ENCODE results near the gene HNRNPH3. TPM values are rescaled to one million over a fixed set of nuclear protein-coding genes. Genes with fewer than 3 reads are reported as not detected.

The HNRNPH3 gene
- total RNA-seq, 1 donor from 2014 or later, result 66.5 TPM

GRCh38 chr10:68296843-68297663 is 34.8 kb upstream of the HNRNPH3 start:
- DNase-seq (ENCODE audit: low spot score), result no peak
- no peak for TF ChIP-seq CTCF (IDR thresholded peaks at IDR 0.05)
- no peaks in the 10 kb centered on the region for H3K36me3 Mint-ChIP-seq (ENCODE audit: low read depth)
- no peak overlapping the region for H3K4me3 Mint-ChIP-seq (ENCODE audit: unreplicated experiment)
- no peaks in the 10 kb centered on the region for H3K27me3 Mint-ChIP-seq (ENCODE audit: low read depth)
- H3K9me3 Mint-ChIP-seq (ENCODE audit: low read depth), result no peaks in the 10 kb centered on the region
- peaks cover 5% of the 10 kb centered on the region for H3K4me1 Mint-ChIP-seq (ENCODE audit: low read depth)
- H3K27ac Mint-ChIP-seq (ENCODE audit: unreplicated experiment), result no peak overlapping the region

- DNase-seq (ENCODE audit: low spot score), result no peak
- Mint-ChIP-seq H3K4me3 (ENCODE audit: unreplicated experiment) (no peak overlapping the region), H3K36me3 (ENCODE audit: low read depth) (no peaks in the 10 kb centered on the region), H3K27me3 (ENCODE audit: low read depth) (no peaks in the 10 kb centered on the region), H3K27ac (ENCODE audit: unreplicated experiment) (no peak overlapping the region), H3K9me3 (ENCODE audit: low read depth) (no peaks in the 10 kb centered on the region), H3K4me1 (ENCODE audit: low read depth) (peaks cover 9% of the 10 kb centered on the region)
- no peak for TF ChIP-seq CTCF (IDR thresholded peaks at IDR 0.05)
Observed at GRCh38 chr10:68301301-68301700, 30.6 kb upstream of the HNRNPH3 start.

GRCh38 chr10:68301790-68302502 is 29.9 kb upstream of the HNRNPH3 start:
- Mint-ChIP-seq H3K9me3 (ENCODE audit: low read depth) (no peaks in the 10 kb centered on the region), H3K36me3 (ENCODE audit: low read depth) (no peaks in the 10 kb centered on the region), H3K27me3 (ENCODE audit: low read depth) (no peaks in the 10 kb centered on the region), H3K27ac (ENCODE audit: unreplicated experiment) (no peak overlapping the region), H3K4me1 (ENCODE audit: low read depth) (peaks cover 11% of the 10 kb centered on the region), H3K4me3 (ENCODE audit: unreplicated experiment) (no peak overlapping the region)
- DNase-seq (ENCODE audit: low spot score), result no peak
- TF ChIP-seq CTCF (IDR thresholded peaks at IDR 0.05), result peak; percentile 91

- peak; percentile 48 for TF ChIP-seq CTCF (IDR thresholded peaks at IDR 0.05)
- Mint-ChIP-seq H3K27ac (ENCODE audit: unreplicated experiment) (no peak overlapping the region), H3K9me3 (ENCODE audit: low read depth) (no peaks in the 10 kb centered on the region), H3K4me3 (ENCODE audit: unreplicated experiment) (no peak overlapping the region), H3K36me3 (ENCODE audit: low read depth) (no peaks in the 10 kb centered on the region), H3K27me3 (ENCODE audit: low read depth) (no peaks in the 10 kb centered on the region), H3K4me1 (ENCODE audit: low read depth) (peaks cover 11% of the 10 kb centered on the region)
- DNase-seq (ENCODE audit: low spot score), result no peak
Observed at GRCh38 chr10:68302503-68302823, 29.4 kb upstream of the HNRNPH3 start.

GRCh38 chr10:68302871-68303270 is 29.0 kb upstream of the HNRNPH3 start:
- Mint-ChIP-seq H3K9me3 (ENCODE audit: low read depth) (no peaks in the 10 kb centered on the region), H3K27ac (ENCODE audit: unreplicated experiment) (no peak overlapping the region), H3K36me3 (ENCODE audit: low read depth) (no peaks in the 10 kb centered on the region), H3K4me1 (ENCODE audit: low read depth) (peaks cover 11% of the 10 kb centered on the region), H3K27me3 (ENCODE audit: low read depth) (no peaks in the 10 kb centered on the region), H3K4me3 (ENCODE audit: unreplicated experiment) (no peak overlapping the region)
- DNase-seq (ENCODE audit: low spot score), result no peak
- TF ChIP-seq CTCF (IDR thresholded peaks at IDR 0.05), result no peak
